ENCODE results near the gene FAM53B.

The FAM53B gene

DNA sequence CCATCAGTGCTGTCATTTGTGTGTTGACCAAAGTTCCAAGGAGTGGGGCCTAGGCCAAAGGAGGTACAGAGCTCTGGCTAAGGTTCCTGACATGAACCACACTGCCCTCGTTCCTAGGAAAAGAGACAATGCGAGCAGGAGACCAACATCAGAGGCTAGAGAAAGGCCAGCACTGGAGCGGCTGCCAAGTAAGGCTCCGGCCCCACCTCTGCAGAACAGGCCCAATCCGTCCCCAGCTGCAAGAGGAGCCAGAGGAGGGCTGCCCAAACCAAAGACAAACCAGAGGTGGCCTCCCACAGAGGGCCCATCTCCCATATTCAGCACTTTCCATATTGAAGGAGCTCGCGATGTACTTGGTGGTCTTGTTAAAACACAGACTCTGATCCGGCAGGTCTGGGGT is 81.0 kb downstream of the FAM53B start:
- no peak for DNase-seq (ENCODE audit: low spot score)

DNA sequence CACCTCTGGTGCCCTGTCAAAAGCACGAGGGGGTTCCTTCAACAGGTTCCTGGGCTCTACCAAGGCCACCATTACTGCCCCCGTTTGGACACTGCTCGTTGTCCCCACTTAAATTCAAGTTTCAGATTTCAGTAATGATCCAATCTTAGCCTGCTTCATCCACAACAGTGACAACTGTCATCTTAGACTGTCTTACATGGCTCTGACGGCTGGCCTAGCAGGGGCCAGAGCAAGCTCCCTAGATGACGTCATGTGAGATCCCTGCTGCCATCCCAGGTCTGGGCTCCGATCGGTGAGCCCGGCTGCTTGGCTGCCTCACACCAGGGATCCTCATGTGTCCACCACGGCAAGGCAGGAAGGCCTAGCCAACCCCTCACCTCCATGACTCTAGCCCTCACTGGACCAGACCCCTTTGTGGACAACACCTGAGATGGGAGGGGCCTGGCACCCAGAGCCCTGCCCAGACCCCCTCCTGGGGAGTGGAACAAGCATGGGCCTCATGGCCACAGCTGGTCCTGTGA is 82.5 kb downstream of the FAM53B start:
- DNase-seq (ENCODE audit: low spot score): no peak

DNA sequence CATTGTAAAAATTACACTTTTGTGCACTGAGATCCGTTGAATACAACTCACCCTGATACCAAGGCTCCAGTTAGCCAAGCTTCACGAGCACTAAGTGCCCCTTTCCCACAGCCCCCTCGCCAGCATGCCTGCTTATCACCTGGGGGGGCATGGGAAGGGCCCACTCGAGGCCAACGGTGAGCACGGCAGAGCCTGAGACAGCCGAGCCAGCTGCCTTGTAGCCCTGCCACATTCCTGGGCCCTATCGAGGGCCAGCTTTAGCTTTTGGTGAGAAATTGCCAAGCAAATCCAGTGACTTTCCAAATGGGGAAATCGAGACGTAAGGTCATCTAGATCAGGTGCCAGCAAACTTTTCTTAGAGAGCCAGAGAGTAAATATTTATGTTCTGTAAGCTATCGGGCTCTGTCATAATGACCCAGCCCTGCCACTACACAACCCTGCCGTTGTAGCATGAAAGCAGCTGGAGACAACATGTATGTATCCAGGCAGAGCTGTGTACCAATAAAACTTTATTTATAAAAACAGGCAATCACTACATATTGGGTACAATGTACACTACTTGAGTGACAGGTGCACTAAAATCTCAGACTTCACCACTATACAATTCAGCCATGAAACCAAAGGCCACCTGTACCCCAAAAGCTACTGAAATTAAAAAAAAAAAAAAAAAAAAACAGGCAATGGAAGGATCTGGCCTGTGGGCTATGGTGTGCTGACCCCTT is 83.6 kb downstream of the FAM53B start:
- DNase-seq (ENCODE audit: low spot score): no peak

DNA sequence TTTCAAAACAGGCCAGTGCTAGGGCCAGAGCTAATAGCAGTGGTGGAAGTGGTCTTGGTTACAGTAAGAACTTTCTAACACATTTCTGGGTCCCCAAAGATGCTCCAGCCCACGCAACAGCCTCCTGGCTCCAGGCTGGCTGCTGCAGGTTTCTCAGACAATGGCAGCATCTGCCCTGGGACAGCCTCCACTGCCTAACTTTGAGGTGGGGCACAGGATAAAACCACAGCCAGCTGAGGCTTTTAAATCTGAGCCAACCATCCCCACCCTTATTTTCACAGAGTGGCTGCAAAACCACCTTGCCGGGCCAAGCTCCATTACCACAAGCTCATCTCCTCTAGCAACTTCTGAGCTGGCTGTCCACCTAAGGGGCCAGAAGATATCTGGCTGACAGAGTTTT is 84.8 kb downstream of the FAM53B start:
- DNase-seq (ENCODE audit: low spot score): no peak

DNA sequence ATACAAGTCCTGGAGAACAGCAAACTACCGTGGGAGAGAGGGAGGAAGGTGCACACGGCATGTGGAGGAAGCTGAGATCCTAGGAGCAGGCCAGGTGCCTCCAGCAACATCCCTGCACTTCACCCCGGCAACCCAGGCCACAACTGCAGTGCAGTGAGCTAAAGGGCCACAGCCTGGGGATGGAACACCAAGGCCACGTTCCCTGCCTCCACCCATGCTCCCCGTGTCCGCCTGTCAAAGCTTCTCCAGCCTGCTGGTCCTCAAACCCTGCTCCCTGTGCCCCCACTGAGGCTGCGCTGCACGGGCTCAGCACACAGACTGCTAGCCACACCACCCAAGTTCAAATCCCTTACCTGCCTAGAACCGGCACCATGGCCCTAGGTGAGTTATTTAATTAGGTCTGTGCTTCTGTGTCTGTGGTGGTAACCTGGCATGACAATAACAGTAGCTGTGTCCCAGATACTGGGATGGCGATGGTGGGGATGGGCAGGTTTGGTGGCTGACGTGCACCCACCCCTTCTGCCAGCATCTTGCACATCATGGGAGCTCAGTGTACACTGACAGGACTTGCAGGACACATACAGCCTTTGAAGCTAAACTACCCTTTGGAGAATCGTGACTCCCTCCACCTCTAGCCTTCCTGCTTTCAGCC is 85.5 kb downstream of the FAM53B start:
- no peak for DNase-seq (ENCODE audit: low spot score)

DNA sequence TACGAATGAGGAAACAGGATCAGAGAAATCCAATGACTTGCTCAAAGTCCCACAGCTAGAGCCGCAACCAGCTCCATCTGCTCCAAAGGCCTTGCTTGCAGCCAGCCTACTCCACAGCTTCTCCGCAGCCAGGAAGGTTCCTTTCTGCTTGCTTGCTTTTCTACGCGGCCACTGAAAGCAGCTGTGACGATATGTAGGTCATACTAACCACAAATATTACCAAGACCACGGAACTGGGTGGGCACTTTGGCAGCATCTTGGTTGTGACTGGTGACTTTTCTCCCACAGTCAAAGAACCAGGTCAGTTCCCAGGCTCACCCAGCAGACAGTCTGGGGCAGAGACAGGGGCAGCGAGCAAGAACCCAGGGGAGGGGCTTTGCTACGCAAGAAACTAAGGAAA is 86.4 kb downstream of the FAM53B start:
- peak; percentile 74 for DNase-seq (ENCODE audit: low spot score)

DNA sequence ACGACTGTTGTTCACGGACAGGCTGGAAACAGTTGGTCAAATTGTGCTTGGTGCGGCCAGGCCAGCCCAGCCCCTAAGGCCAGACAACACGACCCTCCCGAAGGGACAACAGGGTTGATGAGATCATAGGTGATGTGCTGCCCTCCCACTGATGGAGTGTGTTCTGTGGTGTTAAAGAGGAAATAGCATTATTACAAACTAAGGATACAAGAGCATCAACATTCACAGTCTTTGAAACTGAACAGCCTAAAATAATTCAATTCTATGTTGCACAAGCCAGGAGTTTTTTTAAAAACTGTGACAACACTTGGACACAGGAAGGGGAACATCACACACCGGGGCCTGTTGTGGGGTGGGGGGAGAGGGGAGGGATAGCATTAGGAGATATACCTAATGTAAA is 87.6 kb downstream of the FAM53B start:
- DNase-seq (ENCODE audit: low spot score): no peak

DNA sequence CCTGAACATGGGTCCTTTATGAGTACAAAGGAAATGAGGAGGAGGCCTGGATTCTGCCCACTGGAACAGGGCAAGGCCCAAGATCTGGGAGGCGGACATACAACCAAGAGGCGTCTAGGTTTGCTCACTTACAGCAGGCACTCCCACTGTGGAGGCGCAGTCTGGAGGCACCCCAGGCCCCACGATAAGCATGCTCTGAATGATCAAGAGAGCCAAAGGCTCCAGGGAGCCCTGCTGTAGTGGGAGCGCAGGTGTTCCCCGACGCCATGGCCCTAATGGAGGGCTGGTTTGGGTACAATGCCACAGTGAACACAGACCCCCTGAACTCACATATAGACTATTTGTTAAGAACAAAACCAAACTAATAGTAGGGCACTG is 88.1 kb downstream of the FAM53B start:
- no peak for DNase-seq (ENCODE audit: low spot score)

DNA sequence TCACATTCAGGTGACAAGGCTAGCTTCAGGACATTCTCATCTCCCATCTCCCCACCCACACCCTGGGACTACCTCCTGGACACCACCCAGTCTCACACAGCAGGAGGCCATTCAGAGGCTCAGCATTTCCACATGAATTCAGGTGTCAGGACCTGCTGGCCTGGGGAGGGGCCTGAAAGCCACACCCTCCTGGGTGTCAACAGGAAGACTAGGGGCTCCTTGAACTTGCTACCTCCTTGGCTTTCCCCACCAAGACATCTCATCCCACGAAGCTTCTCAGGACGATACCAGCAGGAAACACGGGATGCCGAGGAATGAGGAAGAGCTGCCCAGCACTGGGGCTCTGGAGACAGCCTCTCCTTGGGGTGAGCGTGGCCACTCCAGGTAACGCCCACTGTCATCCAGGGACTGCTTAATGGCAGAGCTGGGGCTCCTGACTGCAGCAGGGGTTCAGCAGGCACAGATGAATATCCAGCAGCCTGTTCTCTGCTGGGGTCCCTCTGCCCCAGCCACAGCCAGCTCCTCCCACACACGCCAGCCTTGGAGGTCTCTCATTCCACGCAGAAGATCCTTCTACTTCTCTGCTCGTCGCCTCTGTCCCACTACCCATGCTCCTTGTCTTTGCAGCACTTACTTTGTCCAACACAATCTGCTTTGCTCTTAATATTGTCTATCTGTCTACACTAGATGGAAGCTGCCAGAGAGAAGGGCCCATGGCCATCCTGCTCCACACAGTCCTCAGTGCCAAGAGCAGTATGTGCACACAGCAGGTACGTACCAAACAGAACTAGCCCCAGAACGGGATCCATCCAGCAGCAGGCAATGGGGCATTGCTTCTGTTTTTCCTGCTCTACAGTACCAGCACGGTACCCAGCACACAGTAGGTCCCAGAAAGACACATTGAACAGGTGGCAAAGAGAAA is 88.7 kb downstream of the FAM53B start:
- DNase-seq (ENCODE audit: low spot score): no peak

DNA sequence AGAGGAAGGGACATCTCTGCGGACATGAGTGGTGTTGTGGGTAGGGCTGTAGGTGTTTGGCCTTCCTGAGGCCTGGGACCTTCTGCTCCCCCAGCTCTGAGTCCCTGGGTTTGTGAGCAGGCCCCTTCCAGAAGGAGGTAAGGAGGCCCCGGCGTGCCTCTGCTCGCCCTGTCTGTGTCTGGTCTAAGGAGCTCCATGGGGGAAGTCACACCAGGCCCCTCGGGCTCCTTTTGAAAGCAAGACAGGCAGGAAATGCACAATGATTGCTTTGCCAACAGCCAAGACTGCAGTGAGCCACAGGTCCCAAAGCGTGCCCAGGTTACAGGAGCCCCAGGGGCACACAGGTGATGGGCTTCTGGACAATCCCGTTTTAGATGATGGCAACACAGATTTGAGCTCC is 89.5 kb downstream of the FAM53B start:
- DNase-seq (ENCODE audit: low spot score): no peak

DNA sequence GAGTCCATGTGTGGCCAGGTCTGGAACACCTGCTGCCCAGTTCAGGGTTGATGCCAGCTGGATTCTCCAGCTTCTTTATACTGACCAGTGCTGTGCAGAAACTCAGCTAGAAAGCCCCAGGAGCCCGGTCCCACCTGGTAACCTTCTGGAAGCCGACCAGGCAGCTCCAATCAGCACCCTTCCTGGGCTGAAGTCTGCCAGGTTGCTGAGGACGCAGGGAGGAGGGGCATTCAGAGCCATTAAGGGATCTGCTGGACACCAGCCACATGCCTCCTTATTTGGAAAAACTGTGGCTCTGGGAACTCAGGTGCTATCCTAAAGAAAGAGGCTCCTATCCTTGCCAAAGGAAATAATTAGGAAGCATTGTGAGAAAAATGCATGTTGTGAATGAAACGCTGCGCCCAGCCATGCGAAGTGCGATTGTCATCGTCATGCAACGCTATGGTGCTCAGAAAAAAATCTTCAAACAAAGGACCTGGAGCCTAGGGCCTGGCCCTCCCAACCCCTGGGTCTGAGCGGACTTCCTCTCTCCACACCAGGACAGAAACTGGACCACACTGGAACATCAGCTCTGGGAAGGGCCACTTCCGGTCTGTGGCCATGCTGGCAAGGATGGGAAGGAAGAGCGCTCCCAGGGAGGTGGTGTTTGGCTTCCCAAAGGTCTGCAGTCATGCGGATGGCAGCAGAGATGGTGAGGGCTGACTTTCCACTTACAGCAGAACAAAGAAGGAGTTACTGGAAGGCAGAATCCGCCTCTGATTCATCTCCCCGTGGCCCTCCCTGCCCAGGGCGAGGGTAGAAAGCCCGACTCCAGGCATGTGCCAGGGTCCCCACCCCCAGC is 90.1 kb downstream of the FAM53B start:
- DNase-seq (ENCODE audit: low spot score): no peak

DNA sequence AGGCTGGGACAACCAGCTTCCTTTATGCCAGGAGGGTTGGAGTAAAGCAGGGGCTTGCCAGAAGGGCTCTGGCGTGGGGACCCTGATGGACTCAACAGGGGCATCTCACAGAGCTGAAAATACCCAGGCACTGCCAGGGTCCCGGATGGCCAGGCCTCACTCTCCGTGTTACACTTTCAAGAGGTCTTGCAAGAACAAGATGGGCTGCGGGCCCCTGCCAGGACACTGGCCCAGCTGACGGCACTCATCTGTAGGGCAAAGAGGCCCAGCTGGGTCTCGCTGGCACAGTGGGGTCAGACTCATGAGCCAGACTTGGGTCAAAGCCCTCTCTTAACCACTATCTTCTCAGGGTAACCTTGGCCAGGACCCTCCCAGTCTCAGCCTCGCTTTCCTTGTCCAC is 90.9 kb downstream of the FAM53B start:
- no peak for DNase-seq (ENCODE audit: low spot score)

DNA sequence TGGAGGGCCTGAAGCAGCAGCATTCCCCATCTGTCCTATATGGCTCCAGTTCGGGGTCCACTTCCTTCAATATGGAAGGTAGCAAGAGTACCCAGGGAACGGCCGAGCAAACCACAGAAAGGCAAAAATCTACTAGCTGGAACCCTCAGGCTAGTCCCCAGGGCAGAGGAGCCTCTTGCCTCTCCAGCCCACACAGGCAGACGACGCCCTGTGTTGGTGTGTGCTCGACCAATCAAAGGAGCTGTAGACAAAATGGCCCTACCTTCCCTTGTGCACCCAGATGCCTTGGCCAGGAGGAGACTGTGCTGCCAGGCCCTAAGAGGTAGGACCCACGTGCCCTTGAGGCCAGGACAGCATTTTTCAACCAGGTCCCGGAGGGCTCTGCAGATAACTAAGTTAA is 91.5 kb downstream of the FAM53B start:
- no peak for DNase-seq (ENCODE audit: low spot score)

DNA sequence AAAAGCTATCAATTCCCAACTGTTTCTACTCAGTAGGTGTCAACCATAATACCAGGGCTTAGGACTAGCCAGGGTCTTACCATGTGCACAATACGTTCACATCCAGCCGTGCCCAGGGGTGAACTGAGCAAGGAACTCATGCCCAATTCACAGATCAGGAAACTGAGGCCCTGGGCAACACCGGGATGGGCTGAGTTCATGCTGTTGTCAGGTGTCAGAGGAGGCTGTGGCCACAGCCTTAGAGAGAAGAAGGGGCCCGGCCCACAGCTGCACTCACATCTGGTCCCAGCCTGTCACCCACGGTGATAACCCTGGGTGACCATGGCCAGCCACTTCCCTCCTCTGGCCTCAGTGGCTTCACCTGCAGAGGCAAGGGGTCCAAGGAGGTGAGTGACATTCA is 92.0 kb downstream of the FAM53B start:
- DNase-seq (ENCODE audit: low spot score): no peak

DNA sequence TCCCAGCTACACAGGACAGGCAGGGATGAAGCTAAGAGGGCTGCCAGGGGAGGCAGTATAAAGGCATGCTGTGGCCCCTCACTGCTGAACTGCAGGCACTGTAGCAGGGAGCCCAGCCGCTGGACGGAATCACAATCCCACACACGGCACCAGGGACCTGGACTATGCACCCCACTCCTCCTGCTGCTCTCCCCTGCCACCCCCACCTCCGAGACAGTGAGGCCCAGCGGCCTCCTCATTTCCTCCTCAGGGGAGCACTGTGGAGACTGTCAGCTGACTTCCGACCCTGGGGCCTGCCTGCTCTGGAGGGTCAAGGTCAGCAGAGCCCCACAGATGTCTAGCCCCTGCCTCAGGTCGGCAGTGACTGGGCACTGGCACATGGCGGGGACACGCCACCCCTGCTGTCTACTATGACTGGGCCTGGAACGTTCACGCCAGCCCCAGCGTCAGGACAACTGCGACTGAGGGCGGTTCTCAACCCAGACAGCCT is 92.7 kb downstream of the FAM53B start:
- DNase-seq (ENCODE audit: low spot score): no peak

DNA sequence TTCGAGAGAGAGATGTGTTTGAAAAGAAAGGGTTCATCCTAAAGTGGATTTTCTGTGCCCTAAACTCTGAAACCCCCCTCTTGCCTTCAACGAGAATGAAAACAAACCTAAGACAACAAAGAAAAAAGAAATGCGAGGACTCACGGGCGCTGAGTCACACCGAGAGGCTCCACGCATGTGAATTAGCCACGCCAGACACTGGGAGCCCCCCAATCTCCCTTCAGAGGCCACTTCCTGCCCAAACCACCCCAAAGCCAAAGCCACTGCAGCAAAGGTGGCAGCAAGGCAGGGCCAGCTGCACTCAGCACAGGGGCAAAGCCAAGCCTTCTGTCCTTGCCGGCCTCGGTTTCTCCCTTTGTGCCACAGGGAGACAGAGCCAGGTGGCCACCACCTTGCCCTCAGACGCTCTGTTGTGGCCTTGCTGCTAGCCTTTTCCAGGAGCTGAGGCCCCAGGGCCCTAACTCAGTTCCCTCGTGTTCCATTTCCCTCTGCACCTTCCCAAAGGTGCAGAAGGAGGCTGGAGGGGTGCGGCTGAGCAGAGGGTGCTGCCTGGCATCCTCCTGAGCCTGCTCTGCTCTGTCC is 93.3 kb downstream of the FAM53B start:
- no peak for DNase-seq (ENCODE audit: low spot score)

DNA sequence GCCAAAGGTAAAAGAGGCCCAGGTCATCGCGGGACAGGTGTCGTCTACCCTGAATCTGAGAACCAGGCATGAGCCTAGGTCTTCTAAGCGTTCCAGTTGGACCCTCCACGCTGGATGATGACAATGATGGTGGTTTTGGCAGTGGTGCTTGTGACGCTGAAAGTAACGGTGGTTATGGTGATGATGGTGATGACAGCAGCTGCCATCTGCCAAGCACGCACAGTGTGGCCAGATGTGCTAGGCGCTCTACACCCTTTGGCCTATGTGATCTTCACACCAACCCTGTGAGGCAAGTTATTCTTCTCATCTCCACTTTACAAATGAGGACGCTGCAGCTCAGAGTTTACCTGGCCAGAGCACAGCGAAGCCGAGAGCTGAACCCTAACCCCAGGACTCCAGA is 93.9 kb downstream of the FAM53B start:
- no peak for DNase-seq (ENCODE audit: low spot score)

DNA sequence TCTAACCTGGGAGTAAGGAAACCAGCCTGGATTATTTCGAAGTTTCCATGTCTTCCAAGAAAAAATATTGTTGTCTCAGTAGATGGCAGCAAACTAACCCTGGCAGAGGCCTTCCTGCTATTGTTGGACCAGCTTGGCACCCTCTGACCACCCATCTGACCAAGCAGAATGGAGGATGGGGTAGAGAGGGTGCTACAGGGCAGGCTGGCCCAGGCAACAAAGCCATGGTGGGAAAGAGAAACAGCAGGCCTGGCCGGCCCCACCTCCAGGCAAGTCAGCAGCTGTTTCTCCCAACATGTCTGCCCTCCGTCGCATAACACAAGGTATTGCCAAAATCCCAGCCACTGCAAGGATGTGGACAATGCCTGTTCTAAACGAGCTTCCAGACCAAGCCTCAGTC is 95.0 kb downstream of the FAM53B start:
- DNase-seq (ENCODE audit: low spot score): peak; percentile 55

DNA sequence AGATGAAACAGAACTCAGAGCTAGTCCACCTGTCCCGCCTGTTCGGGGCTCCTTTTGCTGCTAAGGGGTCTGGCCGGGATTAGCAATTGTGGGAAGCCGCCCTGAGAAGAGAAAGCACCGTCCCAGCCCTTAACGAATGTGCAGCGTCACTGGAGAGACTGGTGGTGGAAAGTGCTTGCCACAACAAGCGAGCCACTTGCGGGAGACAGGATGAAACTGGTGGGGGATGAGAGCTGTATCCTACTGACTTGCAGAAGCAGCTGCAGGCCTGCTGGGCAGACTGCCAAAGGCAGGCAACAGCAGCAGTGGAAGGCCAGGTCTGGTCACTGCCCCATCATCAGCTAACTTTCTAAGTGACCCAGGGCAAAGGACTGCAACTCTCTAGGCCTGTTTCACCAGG is 95.4 kb downstream of the FAM53B start:
- peak; percentile 58 for DNase-seq (ENCODE audit: low spot score)

DNA sequence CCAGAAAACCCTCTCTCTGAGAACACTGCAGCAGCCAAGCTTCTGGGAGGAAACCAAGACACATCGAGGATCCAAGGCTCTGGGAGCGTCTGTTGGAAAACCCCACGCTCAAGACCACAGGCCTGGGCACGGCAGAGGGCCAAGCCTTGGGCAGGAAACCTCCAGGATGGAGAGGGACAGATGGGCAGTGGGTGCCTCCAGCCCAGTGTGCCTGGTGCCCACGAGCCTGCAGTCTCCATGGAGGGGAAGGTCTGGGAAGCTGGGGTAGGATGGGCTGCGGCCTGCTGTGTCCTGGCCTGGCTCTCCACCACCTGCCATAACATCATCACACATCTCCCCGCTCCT is 96.1 kb downstream of the FAM53B start:
- no peak for DNase-seq (ENCODE audit: low spot score)

DNA sequence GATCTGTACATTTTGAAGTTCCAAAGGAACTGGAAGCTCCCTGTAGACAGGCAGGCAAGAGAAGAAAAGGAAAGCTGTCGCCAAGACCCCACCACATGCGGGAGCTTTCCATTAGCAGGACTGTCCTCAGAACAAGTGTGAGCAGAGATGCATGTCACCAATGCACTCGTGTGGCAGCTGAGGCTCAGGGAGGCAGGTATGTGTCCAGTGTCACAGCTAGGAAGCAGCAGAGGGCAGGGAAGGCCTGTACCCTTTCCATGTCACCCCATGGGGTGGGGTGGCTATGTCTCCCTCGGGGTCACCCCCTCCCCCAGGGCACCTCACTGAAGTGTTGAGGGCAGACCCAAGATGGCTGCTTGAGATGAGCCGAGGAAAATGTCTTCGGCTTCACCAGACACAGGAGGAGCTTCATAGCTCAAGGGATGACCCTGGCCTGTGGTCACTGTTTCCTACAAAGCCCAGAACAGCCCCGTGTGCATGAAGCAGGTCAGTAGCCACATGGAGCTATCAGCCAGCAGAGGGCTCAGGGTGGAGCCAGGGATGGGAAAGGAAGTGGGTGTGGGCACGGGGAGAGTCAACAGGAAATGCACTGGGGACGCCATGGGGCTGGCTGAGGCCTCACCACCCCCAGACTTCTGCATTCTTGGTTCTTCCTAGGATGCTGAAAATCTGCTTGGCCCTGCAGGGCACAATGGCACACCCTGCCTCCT is 96.6 kb downstream of the FAM53B start:
- peak; percentile 75 for DNase-seq (ENCODE audit: low spot score)

Measured in AG20443 (cell line).